Measurements from ENCODE around the gene FCAMR. TPM values are rescaled to one million over a fixed set of nuclear protein-coding genes. Genes with fewer than 3 reads are reported as not detected.

Gene FCAMR
- total and polyA plus RNA-seq, 2 donors (not counting 1 experiment from before 2014, with no cell fraction given), result not detected

DNA sequence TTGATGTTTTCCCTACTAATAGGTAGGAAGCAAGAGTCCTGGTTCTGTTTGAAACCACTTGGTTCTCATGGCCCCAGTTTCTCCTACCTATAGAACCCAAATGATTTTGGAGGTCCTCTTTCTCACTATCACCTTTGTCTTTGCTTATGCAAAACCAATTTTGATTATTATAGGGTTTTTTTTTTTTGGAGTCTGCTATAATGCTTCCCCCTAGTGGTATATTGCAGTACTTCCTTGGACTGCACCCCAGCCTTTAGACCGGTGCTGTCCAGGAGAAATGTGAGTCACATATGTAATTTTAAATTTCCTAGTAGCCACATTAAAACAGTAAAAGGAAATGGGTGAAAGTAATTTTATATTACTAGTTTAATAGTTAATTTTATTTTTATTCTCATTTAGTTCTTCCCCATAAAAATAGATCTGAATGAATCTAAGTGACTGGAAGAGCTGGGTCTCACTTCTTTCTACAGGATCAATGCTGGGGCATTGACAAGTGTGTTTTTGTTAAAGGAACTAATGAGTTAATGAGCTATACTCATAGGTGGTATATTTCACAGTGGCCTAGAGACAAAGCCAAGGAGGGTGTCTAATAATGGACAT lies 59.1 kb downstream of the FCAMR start:
- intact Hi-C loops (cut with micrococcal nuclease), result loop anchor here (1.0 to 10.0 kb wide), 4 partner anchors 102 to 436 kb away; partner anchors contain the start of genes DYRK3 and IKBKE
- Mint-ChIP-seq H3K9me3 (ENCODE audit: insufficient read depth) (no peaks in the 10 kb centered on the region), H3K27ac (peak overlapping the region; percentile 75), H3K4me1 (peaks cover 94% of the 10 kb centered on the region), H3K4me3 (peak overlapping the region; percentile 53), H3K27me3 (no peaks in the 10 kb centered on the region)
- Histone ChIP-seq H4K20me1 (ENCODE audit: control insufficient read depth, insufficient read depth, low read length, poor library complexity, severe bottlenecking) (peaks cover 98% of the 10 kb centered on the region), H2AFZ (ENCODE audit: insufficient read depth, low read depth, low read length, poor library complexity, severe bottlenecking) (no peak overlapping the region), H3K9ac (ENCODE audit: low read length) (peak overlapping the region; percentile 41), H3K27ac (ENCODE audit: low read length in 2 of 2) (peak overlapping the region in 1 of 2 donors; percentile 82), H3K79me2 (ENCODE audit: control insufficient read depth, insufficient read depth, low read length) (peaks cover 80% of the 10 kb centered on the region), H3K27me3 (replicated peaks in 1 of 4; ENCODE audit: control extremely low read depth in 1 of 4, control insufficient read depth in 3 of 4, insufficient read depth in 4 of 4, low read length in 3 of 4) (no peaks in the 10 kb centered on the region), H3K4me3 (ENCODE audit: control extremely low read depth in 1 of 5, extremely low read depth in 1 of 5, insufficient read depth in 1 of 5, low read depth in 2 of 5, low read length in 4 of 5) (peak overlapping the region in 1 of 5 experiments; percentile 28), H3K4me1 (ENCODE audit: control insufficient read depth in 2 of 2, insufficient read depth in 2 of 2, low read length in 2 of 2) (peaks cover 95 to 99% of the 10 kb centered on the region in 2 donors), H3K4me2 (replicated peaks; ENCODE audit: low read depth, low read length, poor library complexity, severe bottlenecking) (peak overlapping the region; percentile 81), H3K9me3 (ENCODE audit: control extremely low read depth in 1 of 3, control insufficient read depth in 2 of 3, insufficient read depth in 1 of 3, low read length in 2 of 3) (no peaks in the 10 kb centered on the region), H3K36me3 (replicated peaks in 1 of 2; ENCODE audit: control extremely low read depth in 1 of 2, control insufficient read depth in 1 of 2, extremely low read depth in 1 of 2, insufficient read depth in 2 of 2, low read length in 1 of 2) (peaks cover 13 to 92% of the 10 kb centered on the region in 2 experiments)
- ATAC-seq (ENCODE audit: low read depth) (peak; percentile 56), DNase-seq (peak; percentile 73)
- CTCF ChIA-PET, result interaction anchor here (0.6 to 13.0 kb wide), 35 partner anchors 8 to 280 kb away, joined by 3 to 723 read pairs (median 10); partner anchors contain the start of genes DYRK3, FCMR and IL20
- no CpG with 5 or more reads among the region's 1 CpG for WGBS (ENCODE audit: insufficient coverage)
- TF ChIP-seq, protein P1, sequence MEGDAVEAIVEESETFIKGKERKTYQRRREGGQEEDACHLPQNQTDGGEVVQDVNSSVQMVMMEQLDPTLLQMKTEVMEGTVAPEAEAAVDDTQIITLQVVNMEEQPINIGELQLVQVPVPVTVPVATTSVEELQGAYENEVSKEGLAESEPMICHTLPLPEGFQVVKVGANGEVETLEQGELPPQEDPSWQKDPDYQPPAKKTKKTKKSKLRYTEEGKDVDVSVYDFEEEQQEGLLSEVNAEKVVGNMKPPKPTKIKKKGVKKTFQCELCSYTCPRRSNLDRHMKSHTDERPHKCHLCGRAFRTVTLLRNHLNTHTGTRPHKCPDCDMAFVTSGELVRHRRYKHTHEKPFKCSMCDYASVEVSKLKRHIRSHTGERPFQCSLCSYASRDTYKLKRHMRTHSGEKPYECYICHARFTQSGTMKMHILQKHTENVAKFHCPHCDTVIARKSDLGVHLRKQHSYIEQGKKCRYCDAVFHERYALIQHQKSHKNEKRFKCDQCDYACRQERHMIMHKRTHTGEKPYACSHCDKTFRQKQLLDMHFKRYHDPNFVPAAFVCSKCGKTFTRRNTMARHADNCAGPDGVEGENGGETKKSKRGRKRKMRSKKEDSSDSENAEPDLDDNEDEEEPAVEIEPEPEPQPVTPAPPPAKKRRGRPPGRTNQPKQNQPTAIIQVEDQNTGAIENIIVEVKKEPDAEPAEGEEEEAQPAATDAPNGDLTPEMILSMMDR (IDR thresholded peaks at IDR 0.05), result peak; percentile 94
- no peak for TF ChIP-seq EZH2 (IDR thresholded peaks at IDR 0.05; ENCODE audit: borderline replicate concordance, insufficient read depth, low read depth, low read length, poor library complexity, severe bottlenecking)
- POLR2A ChIA-PET, result interaction anchor here (2.1 to 8.6 kb wide), 4 partner anchors 8 to 20 kb away, joined by 11 to 69 read pairs (median 20); partner anchors contain the start of gene FCMR

DNA sequence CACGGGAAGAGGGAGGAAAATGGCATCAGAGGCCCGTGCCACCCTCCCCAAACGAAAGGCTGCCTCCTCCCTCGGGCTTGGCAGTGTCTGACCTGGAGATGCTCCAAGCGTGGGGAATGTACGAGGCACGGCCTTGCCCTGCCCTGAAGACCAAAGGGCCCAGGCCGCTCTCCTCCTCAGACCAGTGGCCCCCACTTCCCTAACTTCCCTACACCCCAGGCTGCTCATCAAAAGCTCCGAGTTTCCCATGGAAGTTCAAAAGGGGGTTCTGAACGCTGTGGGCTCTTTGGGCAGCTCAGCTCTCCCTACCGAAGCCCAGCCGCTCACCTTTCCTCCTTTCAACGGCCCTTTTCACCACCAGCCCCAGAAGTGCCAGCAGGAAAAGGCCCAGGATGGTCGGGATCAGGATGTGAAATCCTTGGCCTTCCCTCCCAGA lies 60.4 kb downstream of the FCAMR start:
- Histone ChIP-seq H3K9me3 (ENCODE audit: control extremely low read depth in 1 of 3, control insufficient read depth in 2 of 3, insufficient read depth in 1 of 3, low read length in 2 of 3) (no peaks in the 10 kb centered on the region), H3K27ac (ENCODE audit: low read length in 2 of 2) (peak overlapping the region; percentile 48 to 82), H3K4me2 (replicated peaks; ENCODE audit: low read depth, low read length, poor library complexity, severe bottlenecking) (peak overlapping the region; percentile 78), H3K4me3 (ENCODE audit: control extremely low read depth in 1 of 5, extremely low read depth in 1 of 5, insufficient read depth in 1 of 5, low read depth in 2 of 5, low read length in 4 of 5) (peak overlapping the region in 4 of 5 experiments; percentile 7 to 42 (median 32)), H4K20me1 (ENCODE audit: control insufficient read depth, insufficient read depth, low read length, poor library complexity, severe bottlenecking) (peaks cover 97% of the 10 kb centered on the region), H3K36me3 (replicated peaks in 1 of 2; ENCODE audit: control extremely low read depth in 1 of 2, control insufficient read depth in 1 of 2, extremely low read depth in 1 of 2, insufficient read depth in 2 of 2, low read length in 1 of 2) (peaks cover 13 to 92% of the 10 kb centered on the region in 2 experiments), H3K4me1 (ENCODE audit: control insufficient read depth in 2 of 2, insufficient read depth in 2 of 2, low read length in 2 of 2) (peaks cover 94 to 99% of the 10 kb centered on the region in 2 donors), H3K79me2 (ENCODE audit: control insufficient read depth, insufficient read depth, low read length) (peaks cover 68% of the 10 kb centered on the region), H3K27me3 (replicated peaks in 1 of 4; ENCODE audit: control extremely low read depth in 1 of 4, control insufficient read depth in 3 of 4, insufficient read depth in 4 of 4, low read length in 3 of 4) (no peaks in the 10 kb centered on the region), H3K9ac (ENCODE audit: low read length) (peak overlapping the region; percentile 41), H2AFZ (ENCODE audit: insufficient read depth, low read depth, low read length, poor library complexity, severe bottlenecking) (no peak overlapping the region)
- CTCF ChIA-PET, result interaction anchor here (0.7 to 11.6 kb wide), 22 partner anchors 9 to 351 kb away, joined by 3 to 208 read pairs (median 5); partner anchors contain the start of gene FCMR
- H3K27ac Mint-ChIP-seq, result peak overlapping the region; percentile 75
- intact Hi-C loops (cut with micrococcal nuclease), result loop anchor here (10.0 kb wide), 1 partner anchor 435 kb away; the partner anchor contains the start of gene IKBKE
- TF ChIP-seq EZH2 (IDR thresholded peaks at IDR 0.05; ENCODE audit: borderline replicate concordance, insufficient read depth, low read depth, low read length, poor library complexity, severe bottlenecking), result no peak
- TF ChIP-seq, protein P1 (IDR thresholded peaks at IDR 0.05), result no peak
- DNase-seq (no peak), ATAC-seq (ENCODE audit: low read depth) (no peak)
- no peaks in the 10 kb centered on the region for H3K9me3 Mint-ChIP-seq (ENCODE audit: insufficient read depth)
- POLR2A ChIA-PET, result interaction anchor here (1.5 to 3.0 kb wide), 6 partner anchors 9 to 101 kb away, joined by 3 to 12 read pairs (median 6); partner anchors contain the start of gene FCMR
- peak overlapping the region; percentile 53 for H3K4me3 Mint-ChIP-seq
- no peaks in the 10 kb centered on the region for H3K27me3 Mint-ChIP-seq
- peaks cover 94% of the 10 kb centered on the region for H3K4me1 Mint-ChIP-seq
- 43% methylated on average over 10 of the region's 14 CpGs for WGBS (ENCODE audit: insufficient coverage)
